Suprapubic skin (tissue), 4 donors: Measurements from ENCODE around the gene PRDM12. TPM values are rescaled to one million over a fixed set of nuclear protein-coding genes. Genes with fewer than 3 reads are reported as not detected.

Experiments
- DNase-seq, 2 donors: peaks; one replicate each; pipeline ENCODE4 v3.0.0-alpha.2; 2019; ENCODE audit warnings: low spot score in 2 of 2
- H3K27ac ChIP-seq: fragments of 200-600 bp; sonication (generic); one replicate; pipeline ENCODE4 v1.5.1; 2019
- H3K27me3 ChIP-seq: fragments of 200-600 bp; sonication (generic); one replicate; pipeline ENCODE4 v1.5.1; 2019
- H3K36me3 ChIP-seq: fragments of 200-600 bp; sonication (generic); one replicate; pipeline ENCODE4 v1.5.1; 2019
- H3K4me1 ChIP-seq: fragments of 200-600 bp; sonication (generic); one replicate; pipeline ENCODE4 v1.5.1; 2019
- H3K4me3 ChIP-seq: fragments of 200-600 bp; sonication (generic); one replicate; pipeline ENCODE4 v1.5.1; 2019; ENCODE audit warnings: mild to moderate bottlenecking
- H3K9me3 ChIP-seq: fragments of 200-600 bp; sonication (generic); one replicate; pipeline ENCODE4 v1.5.1; 2019
- CTCF ChIP-seq, 2 donors: fragments of 200-600 bp in 1 of 2; fragments of 450-650 bp in 1 of 2; sonication (generic) in 1 of 2; IDR thresholded peaks; one replicate each; pipeline ENCODE4 v1.5.1; 2016 to 2019; ENCODE audit warnings: antibody characterized with exemption in 2 of 2, mild to moderate bottlenecking in 1 of 2, moderate library complexity in 1 of 2
- EP300 ChIP-seq: sonication (generic); formaldehyde crosslinking; IDR thresholded peaks from one replicate; pipeline ENCODE4 v1.6.1; 2017; ENCODE audit warnings: antibody characterized with exemption
- POLR2A ChIP-seq, 2 donors: fragments of 450-650 bp; IDR thresholded peaks; one replicate each; pipeline ENCODE4 v1.6.1; 2017; ENCODE audit warnings: antibody characterized with exemption in 2 of 2, mild to moderate bottlenecking in 2 of 2, moderate library complexity in 2 of 2
- POLR2AphosphoS5 ChIP-seq, 3 donors: sonication (generic); formaldehyde crosslinking; IDR thresholded peaks; one replicate each; pipeline ENCODE4 v1.6.1; 2017; ENCODE audit warnings: antibody characterized with exemption in 3 of 3
- WGBS: methylation state at CpG from one replicate; pipeline ENCODE4 v1.1.5; 2018; 5-methylcytosine and 5-hydroxymethylcytosine counted together
- total RNA-seq, 4 donors: library from RNA; depleted of rRNA; stranded (reverse); fragments of >200 nt; gene quantifications; one replicate each; pipeline ENCODE4 v1.1.0, GENCODE V29; 2016

The PRDM12 gene
- total RNA-seq, 4 donors from 2014 or later = not detected

- WGBS = 94% methylated on average over 31 of the region's 33 CpGs
- DNase-seq = no peak
- no peak overlapping the region for H3K4me3 ChIP-seq
- no peaks in the 10 kb centered on the region for H3K4me1 ChIP-seq
- peaks cover 70% of the 10 kb centered on the region for H3K36me3 ChIP-seq
- no peaks in the 10 kb centered on the region for H3K27me3 ChIP-seq
- H3K27ac ChIP-seq = no peak overlapping the region
- H3K9me3 ChIP-seq = no peaks in the 10 kb centered on the region
- no peak for TF ChIP-seq CTCF (IDR thresholded peaks at IDR 0.05)
- no peak for TF ChIP-seq POLR2A (IDR thresholded peaks at IDR 0.05)
- no peak for TF ChIP-seq EP300
- no peak for TF ChIP-seq POLR2AphosphoS5 (IDR thresholded peaks at IDR 0.05)
These were observed 28.4 kb upstream of the PRDM12 start for GRCh38 chr9:130635721-130636647.

DNA sequence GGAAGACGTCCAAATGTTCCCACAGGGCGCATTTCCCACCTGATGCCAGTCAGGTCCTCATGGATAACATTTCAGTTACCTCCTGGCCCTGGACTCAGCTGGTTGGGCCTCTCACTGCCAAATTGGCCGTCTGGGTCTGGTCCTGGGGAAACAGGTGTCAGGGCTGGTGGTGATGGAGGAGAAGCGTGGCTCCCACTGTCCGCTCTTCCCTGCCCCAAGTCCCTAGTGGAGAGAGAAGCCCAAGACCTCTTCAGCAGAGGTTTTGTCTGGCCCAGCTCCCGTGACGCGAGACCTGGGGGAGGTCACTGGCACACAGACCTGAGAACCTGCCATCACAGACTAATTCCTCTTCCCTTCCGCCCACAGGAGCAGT is 27.8 kb upstream of the PRDM12 start:
- 91% methylated on average over 4 of the region's 9 CpGs for WGBS
- no peak overlapping the region for H3K27ac ChIP-seq
- H3K36me3 ChIP-seq = peaks cover 63% of the 10 kb centered on the region
- no peak for TF ChIP-seq EP300
- no peak for TF ChIP-seq POLR2AphosphoS5 (IDR thresholded peaks at IDR 0.05)
- no peak for TF ChIP-seq CTCF (IDR thresholded peaks at IDR 0.05)
- TF ChIP-seq POLR2A (IDR thresholded peaks at IDR 0.05) = no peak
- no peaks in the 10 kb centered on the region for H3K9me3 ChIP-seq
- H3K4me1 ChIP-seq = no peaks in the 10 kb centered on the region
- DNase-seq = no peak
- H3K27me3 ChIP-seq = no peaks in the 10 kb centered on the region
- H3K4me3 ChIP-seq = no peak overlapping the region

DNA sequence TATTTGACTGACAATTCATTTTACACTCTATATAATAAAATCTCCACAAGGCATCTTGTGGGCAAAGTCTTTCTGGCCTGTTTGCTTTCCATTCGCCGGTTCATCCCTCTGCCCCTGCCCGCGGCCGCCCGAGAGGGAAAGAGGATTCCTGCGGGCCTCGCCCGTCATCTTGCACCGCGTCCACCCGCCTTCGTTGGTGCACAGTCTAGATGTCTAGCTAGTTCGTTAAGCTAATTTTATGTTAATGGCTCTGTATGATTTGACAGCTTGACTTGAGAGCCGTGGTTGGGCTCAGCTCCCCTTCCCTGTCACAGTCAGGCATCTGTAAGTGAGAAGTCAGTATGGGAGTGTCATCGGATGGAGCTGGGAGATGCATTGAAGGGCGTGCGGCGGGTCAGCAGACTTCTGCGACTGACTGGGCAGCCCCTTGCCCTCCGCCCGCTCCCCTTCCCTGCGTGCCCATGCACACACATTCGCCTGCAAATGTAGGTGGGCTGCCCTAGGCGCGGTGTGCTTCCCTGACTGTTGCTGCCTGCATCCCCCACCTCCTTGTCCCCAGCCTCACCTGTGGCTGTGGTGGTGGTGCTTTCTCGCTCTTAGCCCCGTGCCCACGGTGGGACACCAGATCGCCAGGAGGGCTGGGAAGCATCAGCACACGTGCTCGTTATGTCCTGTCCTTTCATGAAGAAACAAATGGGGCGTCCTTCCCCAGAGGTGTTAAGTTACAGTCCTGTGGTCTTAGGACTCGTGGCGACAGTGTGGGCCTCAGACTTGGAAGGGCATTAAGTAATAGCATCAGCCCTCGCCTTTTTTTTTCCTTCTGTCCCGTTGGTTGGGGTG is 25.9 kb upstream of the PRDM12 start:
- Histone ChIP-seq H3K27me3 (no peaks in the 10 kb centered on the region), H3K27ac (no peak overlapping the region), H3K36me3 (peaks cover 45% of the 10 kb centered on the region), H3K4me1 (no peaks in the 10 kb centered on the region), H3K9me3 (no peaks in the 10 kb centered on the region), H3K4me3 (no peak overlapping the region)
- WGBS = 83% methylated on average over 32 of the region's 37 CpGs
- no peak for DNase-seq
- no peak for TF ChIP-seq EP300
- no peak for TF ChIP-seq CTCF (IDR thresholded peaks at IDR 0.05)
- no peak for TF ChIP-seq POLR2AphosphoS5 (IDR thresholded peaks at IDR 0.05)
- no peak for TF ChIP-seq POLR2A (IDR thresholded peaks at IDR 0.05)

DNA sequence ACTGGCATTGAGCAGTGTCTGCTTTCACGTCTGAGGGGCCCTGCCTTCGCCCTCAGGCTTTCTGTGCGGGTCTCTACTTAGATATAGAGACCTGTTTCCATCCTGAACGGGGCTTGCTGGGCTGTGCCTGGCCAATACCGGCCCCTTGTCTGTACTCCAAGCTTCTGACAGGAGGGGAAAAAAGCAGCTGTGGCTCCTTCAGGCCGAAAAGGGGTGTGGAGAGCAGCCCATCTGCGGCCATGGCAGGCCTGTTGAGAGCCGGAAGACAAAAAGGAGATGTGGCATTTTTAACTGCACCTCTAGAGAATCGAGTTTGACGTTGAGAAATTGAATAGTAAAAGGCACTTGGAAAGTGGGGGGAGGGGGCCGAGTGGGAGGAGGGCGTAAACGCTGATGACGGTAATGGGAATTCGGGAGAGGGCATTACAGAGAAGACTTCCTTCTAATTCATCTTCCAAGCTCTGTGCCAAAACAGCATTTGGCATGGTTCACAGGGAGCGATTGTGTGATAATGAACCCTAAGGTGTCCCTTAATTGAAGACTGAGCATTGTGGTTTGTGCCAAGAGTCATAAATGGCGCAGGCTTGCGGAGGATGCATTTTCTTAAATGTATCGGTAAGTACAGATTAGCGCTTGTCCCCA is 25.1 kb upstream of the PRDM12 start:
- H3K4me3 ChIP-seq = no peak overlapping the region
- peaks cover 37% of the 10 kb centered on the region for H3K36me3 ChIP-seq
- no peaks in the 10 kb centered on the region for H3K27me3 ChIP-seq
- H3K4me1 ChIP-seq = no peaks in the 10 kb centered on the region
- TF ChIP-seq EP300 (no peak), POLR2AphosphoS5 (IDR thresholded peaks at IDR 0.05) (no peak), POLR2A (IDR thresholded peaks at IDR 0.05) (no peak), CTCF (IDR thresholded peaks at IDR 0.05) (no peak)
- no peak for DNase-seq
- H3K9me3 ChIP-seq = no peaks in the 10 kb centered on the region
- H3K27ac ChIP-seq = no peak overlapping the region
- 67% methylated on average over 20 of the region's 20 CpGs for WGBS
